ENCODE results near the gene SLC49A3. TPM values are rescaled to one million over a fixed set of nuclear protein-coding genes. Genes with fewer than 3 reads are reported as not detected.

The SLC49A3 gene
- total and polyA plus RNA-seq, 2 of the 13 experiments (the other 11 are each of a cell fraction or from before 2014, with no cell fraction given): 0.07 to 0.17 TPM

GRCh38 chr4:692771-693554 lies 4.0 kb upstream of the SLC49A3 start (continued):
- TF ChIP-seq ZNF143 (CRISPR knock-in tag; IDR thresholded peaks at IDR 0.05): no peak
- TF ChIP-seq E2F1 (CRISPR knock-in tag; IDR thresholded peaks at IDR 0.05): no peak
- no peak for TF ChIP-seq ISX (CRISPR knock-in tag; conservative IDR thresholded peaks at IDR 0.05)
- no peak for TF ChIP-seq SNRNP70 (IDR thresholded peaks at IDR 0.05; ENCODE audit: low read depth, low read length)
- TF ChIP-seq PATZ1 (CRISPR knock-in tag; IDR thresholded peaks at IDR 0.05): peak; percentile 90
- TF ChIP-seq FOXK1 (CRISPR knock-in tag; IDR thresholded peaks at IDR 0.05; ENCODE audit: borderline replicate concordance, low read depth): peak; percentile 60; the same call in 1 of the 2 replicates
- TF ChIP-seq ARNT2 (CRISPR knock-in tag; IDR thresholded peaks at IDR 0.05; ENCODE audit: low read depth): no peak; the same call in 1 of the 2 replicates
- TF ChIP-seq ZNF512 (CRISPR knock-in tag; IDR thresholded peaks at IDR 0.05): no peak
- 0 out of 2 replicates have a peak, but pooled peaks have one; percentile 37 for TF ChIP-seq HOXD1 (CRISPR knock-in tag; IDR thresholded peaks at IDR 0.05)
- peak; percentile 58; the same call in 1 of the 2 replicates for TF ChIP-seq ZNF605 (CRISPR knock-in tag; IDR thresholded peaks at IDR 0.05)
- TF ChIP-seq TBX3 (IDR thresholded peaks at IDR 0.05; ENCODE audit: borderline replicate concordance): no peak
- TF ChIP-seq AGO2 (optimal IDR thresholded peaks at IDR 0.05; ENCODE audit: low read depth, low read length): no peak
- no peak for TF ChIP-seq ZBTB7B (CRISPR knock-in tag; IDR thresholded peaks at IDR 0.05)
- TF ChIP-seq SALL1 (CRISPR knock-in tag; IDR thresholded peaks at IDR 0.05): peak; percentile 87
- no peak for TF ChIP-seq NBN (conservative IDR thresholded peaks at IDR 0.05)
- no peak for TF ChIP-seq ZNF629 (CRISPR knock-in tag; conservative IDR thresholded peaks at IDR 0.05)
- TF ChIP-seq ZNF782 (CRISPR knock-in tag; IDR thresholded peaks at IDR 0.05; ENCODE audit: borderline replicate concordance): no peak
- TF ChIP-seq ZBTB39 (CRISPR knock-in tag; IDR thresholded peaks at IDR 0.05): no peak
- TF ChIP-seq PRPF4 (IDR thresholded peaks at IDR 0.05; ENCODE audit: low read depth, low read length, poor library complexity, severe bottlenecking): no peak
- no peak for TF ChIP-seq ZNF12 (CRISPR knock-in tag; IDR thresholded peaks at IDR 0.05)
- no peak; the same call in 1 of the 2 replicates for TF ChIP-seq ZNF224 (CRISPR knock-in tag; IDR thresholded peaks at IDR 0.05)
- no peak for TF ChIP-seq RBAK (CRISPR knock-in tag; IDR thresholded peaks at IDR 0.05)
